ENCODE measurements around the gene TGFB1I1.
"Not testable (repeated sequence)": the region's sequence is repeated elsewhere in the genome, so short reads cannot be mapped to it uniquely, and the experiment has no call there.

Gene TGFB1I1

DNA sequence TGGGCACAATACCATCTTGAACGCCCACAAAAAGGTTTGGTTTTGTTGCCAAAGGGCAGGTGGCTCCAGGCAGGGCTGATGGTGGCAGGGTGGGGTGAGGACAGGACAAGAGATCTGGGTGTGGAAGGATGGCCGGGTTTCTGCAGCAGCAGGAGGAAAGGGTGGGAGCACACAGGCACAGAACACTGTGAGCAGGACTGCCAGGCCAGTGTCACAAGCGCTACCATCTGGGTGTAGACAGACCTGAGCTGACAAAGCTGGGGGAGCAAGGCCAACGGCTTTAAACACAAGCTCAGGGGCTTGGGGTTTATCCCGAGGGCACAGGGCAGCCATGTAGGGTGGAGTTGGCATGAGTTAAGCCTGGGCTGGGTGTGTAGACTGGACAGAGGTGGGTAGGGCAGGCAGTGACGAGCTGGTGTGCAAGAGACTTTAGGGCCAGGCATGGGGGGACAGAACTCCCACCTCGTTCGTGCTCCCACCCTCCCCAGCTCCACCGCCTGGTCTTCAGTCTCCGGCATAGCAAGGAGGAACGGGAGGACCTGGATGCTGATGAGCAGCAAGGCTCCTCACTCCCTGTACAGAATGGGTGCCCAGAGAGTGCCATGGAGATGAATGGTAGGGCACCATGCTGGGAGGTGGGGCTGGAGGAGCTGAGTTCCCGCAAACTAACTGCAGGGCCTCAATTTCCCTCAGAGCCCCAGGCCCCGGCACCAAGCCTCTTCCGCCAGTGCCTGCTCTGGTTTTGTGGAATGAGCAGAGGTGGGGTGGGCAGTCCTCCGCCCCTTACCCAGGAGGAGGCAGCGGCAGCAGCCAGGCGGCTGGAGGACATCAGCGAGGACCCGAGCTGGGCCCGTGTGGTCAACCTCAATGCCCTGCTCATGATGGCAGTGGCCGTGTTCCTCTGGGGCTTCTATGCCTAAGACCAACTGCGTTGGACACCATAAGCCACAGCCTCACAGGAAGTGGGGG, 17.9 kb downstream of the TGFB1I1 start:
- no peak for DNase-seq

DNA sequence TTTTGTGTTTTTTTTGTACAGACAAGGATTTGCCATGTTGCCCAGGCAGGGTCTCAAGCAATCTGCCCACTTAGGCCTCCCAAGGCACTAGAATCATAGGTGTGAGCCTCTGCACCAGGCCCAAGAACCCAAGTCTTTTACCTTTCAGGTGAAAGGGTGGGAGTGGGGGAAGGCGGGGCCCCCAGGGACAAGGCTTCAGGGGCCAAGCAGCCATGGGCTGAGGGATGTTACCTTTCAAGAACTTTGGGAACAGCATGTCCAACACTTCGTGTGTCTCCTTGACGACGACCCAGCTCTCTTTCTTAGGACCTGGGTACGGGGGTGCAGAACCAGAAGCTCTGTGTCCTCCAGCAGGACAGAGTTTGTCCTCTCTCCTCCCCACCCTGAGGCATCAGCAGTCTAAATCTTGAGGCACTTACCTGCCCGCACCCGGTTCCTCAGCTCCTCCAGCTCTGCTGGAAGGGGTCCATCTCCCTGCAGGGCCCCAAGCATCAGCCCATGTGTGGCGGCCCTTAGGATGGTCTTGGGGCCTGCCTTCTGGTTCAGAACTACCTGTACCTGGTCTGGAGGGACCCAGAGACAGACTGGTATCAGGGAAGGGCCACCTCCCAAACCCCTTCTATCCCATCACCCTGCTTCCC, 19.9 kb downstream of the TGFB1I1 start:
- no peak for DNase-seq

DNA sequence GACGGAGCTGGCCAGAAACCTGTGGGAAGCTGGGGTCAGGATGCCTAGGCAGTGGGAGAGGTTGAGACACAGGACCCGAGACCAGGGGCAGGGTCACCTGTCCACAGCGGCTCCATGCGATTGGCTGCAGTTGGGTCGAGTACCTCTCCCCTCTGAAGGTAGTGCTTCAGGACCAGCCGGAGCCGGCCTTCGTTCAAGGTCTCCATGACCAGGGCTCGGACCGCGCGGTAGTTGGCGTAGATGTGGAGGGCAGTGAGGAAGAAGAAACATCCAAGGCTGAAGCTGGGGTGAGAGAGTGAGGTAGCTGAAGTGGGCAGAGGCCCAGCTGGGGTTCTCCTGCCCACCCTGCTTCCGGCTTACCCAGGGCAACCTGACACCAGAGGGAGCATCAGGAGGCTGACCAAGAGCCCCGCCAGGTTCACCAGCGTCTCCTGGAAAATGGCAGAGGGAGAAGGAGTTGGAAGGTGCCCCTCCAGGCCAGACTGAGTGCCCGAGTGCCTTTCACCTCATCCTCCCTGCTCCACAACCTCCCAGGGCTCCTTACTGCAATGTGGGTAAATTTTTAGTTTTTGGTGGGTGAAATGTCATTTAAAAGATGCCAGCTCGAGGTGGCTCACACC, 21.7 kb downstream of the TGFB1I1 start:
- no peak for DNase-seq

DNA sequence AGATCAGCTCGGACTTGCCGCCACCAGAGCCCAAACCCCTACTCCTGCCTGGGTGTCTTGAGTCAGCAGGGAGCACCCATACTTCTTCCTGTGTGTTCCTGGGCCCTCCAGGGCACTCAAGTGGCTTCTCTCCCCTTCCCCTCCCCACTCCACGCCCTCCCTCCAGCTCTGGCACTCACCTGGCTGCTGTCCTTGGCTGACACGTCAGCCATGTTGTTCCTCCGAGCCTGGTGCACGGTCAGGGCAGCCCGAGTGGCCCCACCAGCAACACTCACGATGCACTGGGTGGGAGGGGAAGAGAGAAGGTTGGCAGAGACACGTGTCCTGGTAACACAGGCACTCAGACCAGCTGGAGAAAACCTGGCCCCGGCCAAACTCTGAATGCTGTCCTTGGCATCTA, 24.7 kb downstream of the TGFB1I1 start:
- DNase-seq: no peak

DNA sequence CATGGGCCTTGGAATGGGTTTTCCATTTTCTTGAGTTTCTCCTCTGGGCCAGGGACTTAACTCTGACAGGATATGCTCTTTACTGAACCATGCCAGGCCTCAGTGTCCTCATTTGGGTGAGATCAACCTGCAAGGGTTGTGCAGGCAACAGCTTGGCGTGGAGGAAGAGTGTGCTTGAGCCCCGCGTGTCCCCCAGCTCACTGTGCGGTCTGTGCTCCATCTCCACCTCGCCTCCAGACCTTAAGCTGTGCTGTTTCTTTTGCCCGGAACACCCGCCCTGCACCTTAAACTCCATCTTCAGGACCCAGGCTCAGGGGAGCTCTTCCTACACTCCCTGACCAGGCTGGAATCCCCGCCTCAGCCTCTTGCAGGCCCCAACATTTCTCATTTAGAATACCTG, 26.5 kb downstream of the TGFB1I1 start:
- DNase-seq: no peak

DNA sequence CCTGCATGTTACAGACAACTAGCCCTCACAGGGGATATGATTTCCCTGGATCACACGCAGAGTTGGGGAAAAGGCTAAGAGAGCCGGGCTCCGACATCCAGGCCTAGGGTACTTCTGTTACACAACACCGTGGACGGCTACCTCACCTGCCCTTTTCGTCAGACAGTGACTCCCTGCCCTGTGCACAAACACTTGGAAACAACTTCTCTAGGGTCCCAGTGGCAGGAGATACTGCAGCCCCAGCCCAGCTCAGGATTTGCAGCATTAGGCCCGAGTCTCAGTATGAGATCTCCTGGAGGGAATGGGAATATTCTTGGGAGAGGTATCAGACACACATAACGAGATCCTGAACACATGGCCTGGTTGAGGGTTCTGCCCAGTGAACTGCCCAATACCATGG, 28.0 kb downstream of the TGFB1I1 start:
- DNase-seq: no peak

DNA sequence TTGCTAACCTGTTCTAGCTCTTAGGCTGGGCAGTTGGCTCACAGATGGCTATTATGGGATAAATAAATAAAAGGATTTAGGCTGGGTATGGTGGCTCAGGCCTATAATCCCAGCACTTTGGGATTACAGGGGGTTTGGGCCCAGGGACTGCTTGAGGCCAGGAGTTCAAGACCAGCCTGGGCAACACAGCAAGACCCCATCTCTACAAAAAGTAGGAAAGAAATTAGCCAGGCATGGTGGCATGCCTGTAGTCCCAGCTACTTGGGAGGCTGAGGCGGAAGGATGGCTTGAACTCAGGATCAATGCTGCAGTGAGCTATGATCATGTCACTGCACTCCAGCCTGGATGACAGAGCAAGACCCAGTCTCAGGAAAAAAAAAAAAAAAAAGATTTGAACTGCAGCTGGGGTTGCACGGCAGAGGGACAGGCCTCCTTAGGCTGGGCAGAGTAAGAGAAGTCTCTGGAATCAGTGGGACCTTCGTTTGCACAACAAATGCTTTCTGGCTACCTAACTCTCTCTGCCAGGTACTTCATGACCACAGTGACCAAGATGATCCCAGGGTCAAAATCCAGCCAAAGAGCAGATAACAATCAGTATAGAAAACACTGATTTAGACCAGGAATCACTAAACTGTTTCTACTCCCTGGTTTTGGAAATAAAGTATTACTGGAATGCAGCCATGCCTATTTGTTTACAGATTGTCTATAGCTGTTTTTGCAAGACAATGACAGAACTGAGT, 29.4 kb downstream of the TGFB1I1 start:
- no peak for DNase-seq

DNA sequence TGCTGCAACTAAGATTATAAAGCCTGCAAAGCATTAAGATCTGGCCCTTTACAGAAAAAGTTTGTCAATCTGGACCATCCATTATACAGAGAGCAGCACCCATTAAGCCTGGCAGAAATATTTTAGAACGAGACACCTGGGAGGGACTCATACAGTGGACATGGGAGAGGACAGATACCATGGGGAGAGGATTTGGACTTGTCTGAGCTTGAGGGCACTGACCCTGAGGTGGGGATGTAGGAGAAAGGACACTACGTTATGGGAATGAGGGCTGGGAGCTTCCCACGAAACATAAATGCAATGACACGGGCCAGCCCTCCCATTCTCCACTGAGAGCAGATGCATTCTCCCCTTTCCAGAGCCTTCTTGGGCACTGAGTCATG, 30.0 kb downstream of the TGFB1I1 start:
- DNase-seq: no peak

DNA sequence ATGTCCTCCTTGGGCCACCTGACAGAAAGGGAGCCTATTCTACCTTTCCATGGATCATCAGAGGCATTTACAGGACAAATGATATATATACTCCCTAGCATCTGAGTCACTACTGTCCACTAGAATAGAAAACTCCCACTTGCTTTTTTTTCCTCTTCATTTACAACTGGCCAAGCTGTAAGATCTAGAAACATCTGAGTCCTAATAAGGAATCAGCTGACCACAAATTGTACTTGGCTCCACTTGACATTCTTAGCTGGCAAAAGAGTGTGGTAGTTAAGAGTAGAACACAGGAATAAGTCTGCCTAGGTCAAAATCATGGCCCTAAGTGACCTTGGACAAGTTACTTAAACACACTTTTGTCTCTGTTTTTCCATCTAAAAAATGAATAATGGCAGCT, 31.0 kb downstream of the TGFB1I1 start:
- no peak for DNase-seq

DNA sequence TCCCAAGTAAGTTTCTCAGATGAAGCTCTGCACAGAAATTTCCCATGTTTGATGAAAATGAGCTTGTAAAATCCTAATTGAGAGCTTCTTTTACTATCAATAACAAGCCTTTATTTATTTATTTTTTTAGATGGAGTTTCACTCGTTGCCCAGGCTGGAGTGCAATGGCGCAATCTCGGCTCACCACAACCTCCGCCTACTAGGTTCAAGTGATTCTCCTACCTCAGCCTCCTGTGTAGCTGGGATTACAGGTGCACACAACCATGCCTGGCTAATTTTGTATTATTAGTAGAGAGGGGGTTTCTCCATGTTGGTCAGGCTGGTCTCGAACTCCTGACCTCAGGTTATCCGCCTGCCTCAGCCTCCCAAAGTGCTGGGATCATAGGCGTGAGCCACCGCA, 31.6 kb downstream of the TGFB1I1 start:
- DNase-seq: not testable (repeated sequence)

DNA sequence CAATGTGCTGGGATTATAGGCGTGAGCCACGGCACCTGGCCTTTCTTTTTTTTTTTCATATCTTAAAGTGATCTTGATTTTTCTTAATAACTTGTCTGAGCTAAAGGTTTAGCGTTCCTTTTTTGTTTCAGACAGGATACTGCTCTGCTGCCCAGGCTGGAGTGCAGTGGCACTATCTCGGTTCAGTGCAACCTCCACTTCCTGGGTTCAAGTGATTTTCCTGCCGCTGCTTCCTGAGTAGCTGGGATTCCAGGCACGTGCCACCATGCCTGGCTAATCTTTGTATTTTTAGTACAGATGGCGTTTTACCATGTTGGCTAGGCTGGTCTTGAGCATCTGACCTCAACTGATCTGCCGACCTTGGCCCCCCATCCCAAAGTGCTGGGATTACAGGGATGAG, 32.2 kb downstream of the TGFB1I1 start:
- DNase-seq: no peak

DNA sequence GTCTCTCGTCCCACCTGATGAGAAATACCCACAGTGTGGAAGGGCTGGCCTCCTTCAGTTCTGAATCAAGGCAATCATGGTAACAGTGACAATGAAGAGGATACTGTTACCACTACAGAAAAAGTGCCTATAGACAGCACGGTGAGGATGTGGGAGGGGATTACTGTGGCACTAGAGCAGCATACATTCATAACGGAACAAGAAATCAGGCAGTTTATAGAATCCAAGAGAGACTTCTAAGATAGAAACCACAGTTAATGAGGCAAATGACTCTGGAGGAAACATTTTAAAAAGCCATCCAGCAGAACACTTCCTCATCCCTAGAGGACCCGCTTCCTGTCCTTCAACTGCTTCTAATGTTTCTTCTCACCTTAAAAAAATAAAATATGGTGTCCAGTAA, 33.5 kb downstream of the TGFB1I1 start:
- DNase-seq: no peak

DNA sequence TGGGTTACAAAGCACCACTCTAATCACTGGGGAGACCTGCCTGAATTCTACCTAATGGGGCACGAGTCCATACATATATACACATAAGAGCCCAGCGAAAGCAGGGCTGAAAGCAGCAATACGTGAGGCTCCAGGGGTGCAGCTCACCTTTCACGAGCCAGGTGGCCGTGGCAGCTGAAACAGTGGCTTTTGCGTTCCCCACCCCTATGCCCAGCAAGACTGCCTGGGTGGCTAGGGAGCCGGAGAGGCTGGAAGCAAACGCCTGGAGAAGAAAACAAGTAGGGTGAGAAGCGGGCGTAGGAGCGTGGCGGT, 35.6 kb downstream of the TGFB1I1 start:
- DNase-seq: no peak

DNA sequence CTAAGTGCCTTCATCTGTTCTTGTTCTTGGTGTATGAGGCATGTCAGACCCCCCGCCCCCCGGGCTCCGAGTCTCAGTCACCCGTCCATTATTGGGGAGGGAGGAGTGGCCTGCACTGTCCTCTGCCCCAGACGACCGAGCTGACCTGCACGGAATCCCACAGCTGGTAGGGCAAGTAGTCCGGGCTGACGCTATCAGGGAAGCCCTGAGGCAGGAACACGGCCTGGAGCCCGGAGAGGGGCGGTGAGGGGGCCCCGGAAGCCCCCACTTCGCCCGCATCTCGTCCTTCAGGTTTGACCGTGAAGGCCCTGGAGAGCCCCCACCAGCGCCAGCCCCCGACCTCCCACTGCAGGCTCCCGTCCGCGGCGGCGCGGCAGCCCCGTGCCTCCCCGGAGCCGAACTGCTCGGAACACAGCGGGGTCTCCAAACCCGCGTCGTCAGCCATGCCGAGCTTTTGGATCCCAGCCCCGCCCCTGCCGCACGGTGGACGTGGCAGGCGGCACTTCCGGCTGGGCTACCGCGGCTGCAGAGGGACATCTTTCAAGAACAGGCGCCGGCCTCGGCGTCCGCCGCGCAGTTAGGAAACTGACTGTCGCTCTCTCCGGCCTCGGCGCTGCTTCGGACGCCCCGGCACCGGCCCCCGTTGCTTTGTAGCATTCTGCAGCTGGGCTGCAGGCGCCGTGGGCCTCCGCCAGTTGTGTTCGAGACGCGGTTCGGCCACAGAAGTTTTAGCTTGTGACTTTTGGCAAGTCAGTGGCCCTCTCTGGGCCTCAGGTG, 36.2 kb downstream of the TGFB1I1 start, which contains the start of gene RUSF1:
RUSF1 (minus strand) TSS at position 463 of the 777 bp plus-strand sequence; CDS start at position 445, 18 bp downstream.
- DNase-seq: peak; percentile 90

DNA sequence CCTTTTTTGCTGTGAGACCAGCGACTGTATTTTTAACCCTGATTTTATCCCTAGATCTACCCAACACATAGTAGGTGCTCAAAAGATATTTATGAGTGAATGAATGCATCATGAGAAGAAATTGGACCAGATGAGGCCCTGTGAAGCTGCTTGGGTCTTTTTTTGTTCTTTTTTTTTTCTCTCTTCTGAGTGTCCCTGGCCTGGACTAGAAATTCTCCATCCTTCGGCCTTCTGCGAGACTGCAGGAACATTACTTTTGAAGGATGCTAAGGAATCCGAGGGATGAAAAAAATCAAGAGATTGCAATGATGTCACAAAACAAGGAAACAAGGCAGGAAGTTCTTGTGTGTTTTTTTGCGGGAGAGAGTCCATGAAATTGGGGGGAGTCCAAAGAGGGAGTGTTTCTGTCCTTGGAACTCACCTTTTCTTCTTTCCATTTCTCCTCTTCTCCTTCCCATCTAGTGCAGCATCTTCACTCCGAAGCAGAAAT, 36.8 kb downstream of the TGFB1I1 start:
- DNase-seq: peak; percentile 44

DNA sequence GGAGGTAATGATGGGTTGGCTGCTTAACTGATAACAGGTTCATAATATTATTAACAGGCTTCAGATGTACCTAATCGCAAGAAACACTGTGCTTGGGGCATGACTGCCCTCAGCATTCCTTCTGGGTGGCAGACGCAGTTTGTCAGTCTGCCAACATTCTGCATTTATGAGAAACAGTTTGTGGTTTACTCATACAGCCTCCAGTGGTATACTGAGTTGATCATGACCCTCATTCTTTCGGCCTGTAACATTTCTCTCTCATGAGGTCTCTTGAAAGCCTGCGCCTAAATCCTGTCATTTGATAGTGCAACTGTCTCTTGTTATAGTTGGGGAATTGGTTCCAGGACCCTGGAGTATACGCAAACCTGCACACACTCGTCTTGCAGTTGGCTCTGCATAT, 41.2 kb downstream of the TGFB1I1 start:
- DNase-seq: peak; percentile 58

DNA sequence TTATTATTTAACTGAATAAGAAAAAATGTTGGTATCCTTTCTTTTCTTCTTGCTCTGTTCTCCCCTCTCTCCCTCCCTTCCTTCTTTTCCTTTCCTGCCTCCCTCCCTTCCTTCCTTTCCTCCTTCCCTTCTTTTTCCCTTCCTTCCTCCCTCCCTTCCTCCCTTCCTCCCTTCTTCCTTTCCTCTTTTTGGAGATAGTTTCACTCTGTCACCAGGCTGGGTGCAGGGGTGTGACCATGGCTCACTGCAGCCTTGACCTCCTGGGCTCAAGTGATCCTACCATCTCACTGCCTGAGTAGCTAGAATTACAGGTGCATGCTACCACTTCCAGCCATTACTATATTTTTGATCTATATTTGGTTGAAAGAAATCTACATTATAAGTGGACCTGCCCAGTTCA, 41.9 kb downstream of the TGFB1I1 start:
- DNase-seq: no peak

DNA sequence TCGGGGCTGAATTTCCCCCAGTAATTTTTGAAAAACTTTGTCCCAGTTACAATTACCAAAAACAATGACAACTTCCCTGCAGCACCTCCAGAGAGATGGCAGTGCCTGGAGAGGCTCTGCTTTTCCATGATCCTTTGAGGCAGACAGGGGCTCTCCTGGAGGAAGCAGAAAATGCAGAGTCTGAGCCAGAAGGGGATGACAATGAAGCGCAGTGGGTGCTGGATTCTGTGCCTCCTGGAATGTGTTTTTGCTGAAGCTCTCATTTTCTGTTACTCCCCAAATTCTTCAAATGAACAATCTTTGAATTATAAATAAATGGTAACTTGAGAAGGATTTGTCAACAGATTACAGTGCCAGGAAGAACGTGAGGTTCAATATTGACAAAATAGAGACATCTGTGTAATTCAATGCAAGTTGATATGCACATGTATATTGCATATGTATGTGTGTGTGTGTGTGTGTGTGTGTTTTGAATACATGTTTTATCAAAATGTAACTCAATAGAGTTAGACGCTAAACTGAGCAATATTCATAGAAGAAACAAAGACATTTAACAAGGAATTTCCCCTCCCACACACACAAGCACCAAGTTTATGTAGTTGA, 45.9 kb downstream of the TGFB1I1 start:
- DNase-seq: no peak

DNA sequence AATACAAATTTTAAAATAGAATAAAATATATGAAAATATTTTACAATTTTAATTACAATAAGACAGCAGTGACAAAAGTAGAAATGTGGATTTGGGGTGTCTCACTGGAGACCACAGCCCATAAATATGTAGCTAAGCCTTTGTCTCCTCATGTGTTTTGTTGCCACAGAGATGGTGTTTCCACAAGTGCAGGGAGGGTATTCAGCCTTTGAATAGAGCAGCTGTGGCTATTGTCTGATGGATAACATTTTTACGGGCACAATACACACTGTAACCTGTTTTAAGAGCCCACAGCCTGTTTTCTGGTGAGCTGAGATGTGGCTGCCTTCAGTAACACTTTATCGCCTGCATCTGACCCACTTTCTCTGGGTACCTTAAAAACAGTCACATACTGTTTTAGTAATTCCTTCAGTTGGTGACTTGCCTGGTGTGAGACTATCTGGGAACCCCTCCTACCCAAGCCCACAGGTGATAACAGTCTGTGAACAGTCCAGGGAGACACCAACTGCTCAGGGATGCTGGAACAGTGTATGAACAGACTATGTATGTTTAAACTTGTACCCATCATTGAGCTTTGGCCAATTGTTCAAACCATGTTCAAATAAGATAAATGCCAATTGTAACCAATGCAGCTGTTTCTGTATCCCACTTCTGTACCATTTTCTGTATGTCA, 47.9 kb downstream of the TGFB1I1 start:
- DNase-seq: peak; percentile 49

DNA sequence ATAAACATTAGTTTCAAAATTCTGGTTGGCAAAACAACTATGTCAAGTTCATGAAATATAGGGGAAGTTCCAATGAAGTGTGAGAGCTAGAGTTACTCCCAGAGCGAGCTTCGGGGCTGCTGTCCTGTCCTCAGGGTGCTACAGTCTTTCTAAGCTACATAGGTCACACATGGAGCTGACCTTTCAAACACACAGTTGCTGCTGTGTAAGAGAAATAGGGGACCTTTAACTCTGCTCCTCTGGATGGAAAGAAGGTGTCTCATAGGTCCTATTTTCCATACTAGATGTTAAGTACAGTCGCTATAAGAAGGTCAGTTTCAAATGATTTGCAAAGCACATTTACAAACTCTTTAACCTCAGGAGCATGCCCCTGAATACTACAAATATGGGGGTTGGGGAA, 49.4 kb downstream of the TGFB1I1 start:
- no peak for DNase-seq

DNA sequence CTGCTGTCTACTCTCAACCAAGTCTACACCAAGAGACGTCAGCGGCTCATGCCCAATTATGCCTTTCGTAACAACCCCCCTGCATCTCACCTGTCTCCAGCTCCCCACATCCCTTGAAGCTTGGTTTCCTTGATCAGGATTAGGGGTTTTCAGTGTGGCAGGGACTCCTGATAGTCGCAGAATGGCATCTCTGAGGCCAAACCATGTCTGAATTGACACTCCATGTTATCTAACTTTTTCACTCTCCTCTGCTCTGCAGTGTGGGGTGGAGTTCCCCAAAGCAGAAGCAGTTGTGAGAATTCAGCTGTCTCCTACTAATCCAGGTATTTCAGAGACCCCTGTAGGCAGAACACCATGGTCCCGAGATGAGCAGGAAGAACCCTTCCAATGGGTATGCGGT, 50.1 kb downstream of the TGFB1I1 start:
- peak; percentile 52 for DNase-seq
